IMR-90 (cell line): ENCODE results near the gene DDC. TPM values are rescaled to one million over a fixed set of nuclear protein-coding genes. Genes with fewer than 3 reads are reported as not detected.

Experiments used
- ATAC-seq: fragments of 200-7000 bp; cut with Tn5 transposase; 2 replicates; pipeline ENCODE4 v1.9.1; 2020; ENCODE audit warnings: low read depth, mild to moderate bottlenecking, moderate library complexity
- BruUV-seq: library from RNA; stranded (reverse); fragments of 400-500 nt; replicated peaks from 2 replicates; lab custom pipeline; 2021; lab: Mats Ljungman, UMichigan
- CTCF ChIA-PET: fragments of 300-600 bp; formaldehyde crosslinking; extraction: SDS; loops from one replicate; lab custom pipeline; 2021; ENCODE audit warnings: antibody characterized with exemption; lab: Yijun Ruan, JAX
- POLR2A ChIA-PET: fragments of 300-600 bp; sonication (Branson Sonifier 250); formaldehyde crosslinking; loops from one replicate; lab custom pipeline; 2022; ENCODE audit warnings: antibody characterized with exemption; ENCODE audit not compliant: unreplicated experiment; lab: Charles Lee
- DNase-seq: peaks from one replicate; pipeline ENCODE4 v3.0.0; 2013
- H2AFZ ChIP-seq: replicated peaks from 2 replicates; pipeline ENCODE3; 2013; ENCODE audit warnings: low read length, mild to moderate bottlenecking; ENCODE audit not compliant: poor library complexity
- H2AK5ac ChIP-seq: 2 replicates; pipeline ENCODE4 v1.6.1; 2013; ENCODE audit warnings: low read depth, low read length, inconsistent platforms
- H2AK9ac ChIP-seq: replicated peaks from 2 replicates; pipeline ENCODE3; 2013; ENCODE audit warnings: mild to moderate bottlenecking, low read depth, low read length, moderate library complexity; ENCODE audit not compliant: poor library complexity
- H2BK120ac ChIP-seq: 2 replicates; pipeline ENCODE4 v1.6.1; 2013; ENCODE audit warnings: low read depth, low read length, inconsistent platforms
- H2BK15ac ChIP-seq: 3 replicates; pipeline ENCODE4 v1.6.1; 2013; ENCODE audit warnings: low read depth, low read length, inconsistent platforms
- H2BK20ac ChIP-seq: 2 replicates; pipeline ENCODE4 v1.6.1; 2013; ENCODE audit warnings: low read depth, mild to moderate bottlenecking, inconsistent platforms, low read length, moderate library complexity
- H2BK5ac ChIP-seq: 2 replicates; pipeline ENCODE4 v1.6.1; 2013; ENCODE audit warnings: mild to moderate bottlenecking, low read depth, low read length, inconsistent platforms; ENCODE audit not compliant: poor library complexity, severe bottlenecking
- H3K14ac ChIP-seq: replicated peaks from 2 replicates; pipeline ENCODE4 v1.6.1; 2013; ENCODE audit warnings: low read depth, low read length, inconsistent platforms
- H3K18ac ChIP-seq: 2 replicates; pipeline ENCODE4 v1.6.1; 2013; ENCODE audit warnings: low read depth, low read length, control low read depth
- H3K23ac ChIP-seq: 2 replicates; pipeline ENCODE4 v1.6.1; 2013; ENCODE audit warnings: low read depth, low read length, inconsistent platforms
- H3K27ac ChIP-seq: 2 replicates; pipeline ENCODE4 v1.5.1; 2013; ENCODE audit warnings: mild to moderate bottlenecking, control low read depth, low read length; ENCODE audit not compliant: insufficient read depth
- H3K27me3 ChIP-seq: 2 replicates; pipeline ENCODE4 v1.6.1; 2013; ENCODE audit warnings: low read length; ENCODE audit not compliant: control insufficient read depth, insufficient read depth
- H3K36me3 ChIP-seq: 2 replicates; pipeline ENCODE4 v1.6.1; 2013; ENCODE audit warnings: low read length, mixed read lengths; ENCODE audit not compliant: control insufficient read depth, insufficient read depth
- H3K4ac ChIP-seq: 2 replicates; pipeline ENCODE4 v1.6.1; 2013; ENCODE audit warnings: low read depth, low read length, inconsistent platforms
- H3K4me1 ChIP-seq: 2 replicates; pipeline ENCODE4 v1.6.1; 2013; ENCODE audit warnings: low read length, mixed read lengths; ENCODE audit not compliant: control insufficient read depth, insufficient read depth
- H3K4me2 ChIP-seq: 2 replicates; pipeline ENCODE4 v1.6.1; 2013; ENCODE audit warnings: low read depth, mild to moderate bottlenecking, control low read depth, low read length, moderate library complexity
- H3K4me3 ChIP-seq: 2 replicates; pipeline ENCODE4 v1.5.1; 2013; ENCODE audit warnings: low read depth, mild to moderate bottlenecking, control low read depth, low read length, moderate library complexity; ENCODE audit not compliant: insufficient read depth
- H3K56ac ChIP-seq: 2 replicates; pipeline ENCODE4 v1.6.1; 2013; ENCODE audit warnings: low read length, inconsistent platforms; ENCODE audit not compliant: insufficient read depth; ENCODE audit errors: extremely low read depth
- H3K79me1 ChIP-seq, 2 experiments: 2 replicates each; pipeline ENCODE4 v1.6.1; 2013; ENCODE audit warnings: low read length in 2 of 2, inconsistent platforms in 1 of 2, low read depth in 1 of 2
- H3K9ac ChIP-seq: 2 replicates; pipeline ENCODE4 v1.6.1; 2013; ENCODE audit warnings: low read depth, low read length, control low read depth
- H3K9me1 ChIP-seq: 2 replicates; pipeline ENCODE4 v1.6.1; 2013; ENCODE audit warnings: low read length, inconsistent platforms; ENCODE audit not compliant: insufficient read depth
- H3K9me3 ChIP-seq: 2 replicates; pipeline ENCODE4 v1.6.1; 2013; ENCODE audit warnings: low read length; ENCODE audit not compliant: control insufficient read depth, insufficient read depth
- H4K20me1 ChIP-seq: 2 replicates; pipeline ENCODE4 v1.6.1; 2013; ENCODE audit warnings: low read length, inconsistent platforms; ENCODE audit not compliant: insufficient read depth
- H4K5ac ChIP-seq: 2 replicates; pipeline ENCODE4 v1.6.1; 2013; ENCODE audit warnings: mild to moderate bottlenecking, low read depth, low read length, control low read depth
- H4K8ac ChIP-seq, 2 experiments: 2 replicates each; pipeline ENCODE4 v1.6.1; 2013; ENCODE audit warnings: low read depth in 2 of 2, low read length in 2 of 2, control low read depth in 1 of 2, inconsistent platforms in 1 of 2
- H4K91ac ChIP-seq: 2 replicates; pipeline ENCODE4 v1.6.1; 2013; ENCODE audit warnings: low read depth, low read length, inconsistent platforms; ENCODE audit not compliant: insufficient read depth
- CHD1 ChIP-seq: IDR thresholded peaks from 2 replicates; pipeline ENCODE4 v1.6.1; 2012; ENCODE audit warnings: low read depth, low read length, improper control_type of control experiment
- WGBS, 2 experiments: methylation state at CpG; one replicate each; pipeline versions ENCODE4 v1.1.5 to v1.1.7; 2013; ENCODE audit warnings: missing lambda C conversion rate in 2 of 2; ENCODE audit not compliant: insufficient read length in 1 of 2; ENCODE audit errors: extremely low coverage in 2 of 2; 5-methylcytosine and 5-hydroxymethylcytosine counted together
- dilution Hi-C: fragments of 300-500 bp; cut with HindIII; formaldehyde crosslinking; loops from one replicate; pipeline ENCODE4 v1.14.3; 2018; ENCODE audit warnings: low sequenced_read_pairs; ENCODE audit not compliant: unreplicated experiment
- in situ Hi-C: fragments of 300-500 bp; cut with MboI; formaldehyde crosslinking; loops from 3 replicates; pipeline ENCODE4 v1.14.3; 2019; ENCODE audit warnings: low sequenced_read_pairs, inconsistent platforms, mixed read lengths
- intact Hi-C: fragments of 100-400 bp; cut with micrococcal nuclease; formaldehyde crosslinking; loops from 2 replicates; pipeline ENCODE4 v1.10.0; 2022
- polyA plus RNA-seq, 3 experiments: library from polyadenylated mRNA; depleted of rRNA; stranded (reverse); fragments of >200 nt; gene quantifications; 2 replicates each; pipeline ENCODE4 v1.2.3, GENCODE V29; 2012; ENCODE audit warnings: low replicate concordance in 1 of 3
- total RNA-seq: library from RNA; depleted of rRNA; stranded (reverse); fragments of >200 nt; gene quantifications from 2 replicates; pipeline ENCODE4 v1.2.3, GENCODE V29; 2012

The DDC gene
- total and polyA plus RNA-seq, 2 of the 4 experiments (the other 2 are of a cell fraction), result not detected

DNA sequence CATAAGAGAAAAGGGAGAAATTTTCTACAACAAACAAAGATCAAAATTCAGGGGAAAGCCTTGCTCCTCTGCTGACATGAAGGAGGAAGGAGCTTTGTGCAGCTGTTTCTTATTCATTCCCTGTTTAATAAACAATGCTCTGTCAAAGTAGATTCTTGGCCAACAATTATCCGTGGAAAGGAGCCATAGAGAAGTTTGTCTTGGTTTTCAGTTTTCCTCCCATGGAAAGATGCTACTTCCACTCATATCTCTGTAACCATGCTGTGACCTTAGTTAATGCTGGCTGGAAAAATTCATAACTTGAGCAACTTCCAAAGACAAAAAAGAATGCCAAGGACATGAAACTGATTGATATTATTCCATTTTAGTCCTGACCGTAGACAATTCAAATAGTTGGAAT lies 8.1 kb downstream of the DDC start:
- POLR2A ChIA-PET, result no interaction called here
- no peak for DNase-seq
- no peak overlapping the region for H3K56ac ChIP-seq

More for the DNA sequence above, 8.1 kb downstream of the DDC start:
- dilution Hi-C loops (no loop called here), in situ Hi-C loops (no loop called here), intact Hi-C loops (no loop called here)
- Histone ChIP-seq H2BK5ac (no peak overlapping the region), H3K14ac (no peak overlapping the region), H2AK5ac (no peak overlapping the region), H3K9me3 (no peaks in the 10 kb centered on the region), H2BK15ac (no peak overlapping the region), H3K4ac (no peak overlapping the region), H3K9me1 (no peaks in the 10 kb centered on the region), H4K8ac (no peak overlapping the region), H4K20me1 (no peaks in the 10 kb centered on the region), H2BK120ac (no peak overlapping the region), H2AFZ (no peak overlapping the region), H4K91ac (no peak overlapping the region), H3K23ac (no peak overlapping the region), H3K9ac (no peak overlapping the region), H2AK9ac (no peak overlapping the region), H3K27ac (no peak overlapping the region), H3K4me1 (no peaks in the 10 kb centered on the region), H3K4me3 (no peak overlapping the region), H3K18ac (no peak overlapping the region), H4K5ac (no peak overlapping the region), H2BK20ac (no peak overlapping the region), H3K27me3 (peaks cover 13% of the 10 kb centered on the region), H3K79me1 (no peaks in the 10 kb centered on the region), H3K36me3 (no peaks in the 10 kb centered on the region), H3K4me2 (no peak overlapping the region)
- no CpG with 5 or more reads among the region's 2 CpGs for WGBS, 2 experiments
- TF ChIP-seq CHD1, result no peak
- no TSS peak for BruUV-seq
- no peak for ATAC-seq
- CTCF ChIA-PET, result no interaction called here
